Neural progenitor cell (in vitro differentiated cells): ENCODE measurements around the gene RTP5.

Experiments used
- CTCF ChIP-seq: fragments of 200-600 bp; sonication (generic); IDR thresholded peaks from 2 replicates; pipeline ENCODE4 v1.5.1; 2017; ENCODE audit warnings: antibody characterized with exemption, mild to moderate bottlenecking
- EZH2phosphoT487 ChIP-seq: fragments of 200-600 bp; sonication (generic); IDR thresholded peaks from 2 replicates; pipeline ENCODE4 v1.6.1; 2017; ENCODE audit warnings: antibody characterized with exemption

- TF ChIP-seq CTCF: no peak
- TF ChIP-seq EZH2phosphoT487: no peak
Measured at GRCh38 chr2:241852116-241852980, 17.2 kb upstream of the RTP5 start.
